Measurements from ENCODE around the gene TMEM44. TPM values are rescaled to one million over a fixed set of nuclear protein-coding genes. Genes with fewer than 3 reads are reported as not detected.

Gene TMEM44
- total and polyA plus RNA-seq, 12 donors, result 1.3 to 20.4 (median 7.3) TPM

DNA sequence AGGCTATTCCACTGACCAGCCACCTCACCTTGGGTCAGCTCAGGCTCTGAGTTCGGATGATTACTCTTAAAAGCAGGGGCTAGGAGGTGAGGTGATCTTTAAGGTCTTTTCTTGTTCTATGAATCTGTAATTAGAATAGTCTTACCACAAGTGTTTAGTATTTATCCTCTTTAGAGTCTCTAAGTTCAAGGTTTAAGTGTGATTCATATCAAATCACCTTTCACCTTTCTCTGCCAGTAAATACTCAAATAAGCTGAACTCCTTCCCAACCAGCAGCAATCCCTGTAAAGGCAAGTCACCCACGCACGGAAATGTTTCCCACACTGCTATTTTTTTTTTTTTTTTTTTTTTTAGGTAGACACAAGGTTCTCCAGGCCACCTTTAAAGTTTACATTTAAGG is 14.5 kb upstream of the TMEM44 start:
- H3K4me1 ChIP-seq (replicated peaks in 1 of 2), result no peaks in the 10 kb centered on the region
- no peak overlapping the region for H3K27ac ChIP-seq
- no peak for TF ChIP-seq POLR2A (IDR thresholded peaks at IDR 0.05)
- TF ChIP-seq, protein P1, sequence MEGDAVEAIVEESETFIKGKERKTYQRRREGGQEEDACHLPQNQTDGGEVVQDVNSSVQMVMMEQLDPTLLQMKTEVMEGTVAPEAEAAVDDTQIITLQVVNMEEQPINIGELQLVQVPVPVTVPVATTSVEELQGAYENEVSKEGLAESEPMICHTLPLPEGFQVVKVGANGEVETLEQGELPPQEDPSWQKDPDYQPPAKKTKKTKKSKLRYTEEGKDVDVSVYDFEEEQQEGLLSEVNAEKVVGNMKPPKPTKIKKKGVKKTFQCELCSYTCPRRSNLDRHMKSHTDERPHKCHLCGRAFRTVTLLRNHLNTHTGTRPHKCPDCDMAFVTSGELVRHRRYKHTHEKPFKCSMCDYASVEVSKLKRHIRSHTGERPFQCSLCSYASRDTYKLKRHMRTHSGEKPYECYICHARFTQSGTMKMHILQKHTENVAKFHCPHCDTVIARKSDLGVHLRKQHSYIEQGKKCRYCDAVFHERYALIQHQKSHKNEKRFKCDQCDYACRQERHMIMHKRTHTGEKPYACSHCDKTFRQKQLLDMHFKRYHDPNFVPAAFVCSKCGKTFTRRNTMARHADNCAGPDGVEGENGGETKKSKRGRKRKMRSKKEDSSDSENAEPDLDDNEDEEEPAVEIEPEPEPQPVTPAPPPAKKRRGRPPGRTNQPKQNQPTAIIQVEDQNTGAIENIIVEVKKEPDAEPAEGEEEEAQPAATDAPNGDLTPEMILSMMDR (IDR thresholded peaks at IDR 0.05), result no peak
- H3K9me3 ChIP-seq (replicated peaks in 1 of 3), result no peaks in the 10 kb centered on the region
- H3K27me3 ChIP-seq, result no peaks in the 10 kb centered on the region
- no peak overlapping the region for H3K4me3 ChIP-seq
- no peak for DNase-seq
- WGBS, 4 donors, result 51 to 62% (median 58%) methylated on average over 3 of the region's 3 CpGs
- intact Hi-C loops (cut with DNase I), result no loop called here
- peaks cover 0 to 73% of the 10 kb centered on the region in 2 donors for H3K36me3 ChIP-seq (replicated peaks in 1 of 2)

DNA sequence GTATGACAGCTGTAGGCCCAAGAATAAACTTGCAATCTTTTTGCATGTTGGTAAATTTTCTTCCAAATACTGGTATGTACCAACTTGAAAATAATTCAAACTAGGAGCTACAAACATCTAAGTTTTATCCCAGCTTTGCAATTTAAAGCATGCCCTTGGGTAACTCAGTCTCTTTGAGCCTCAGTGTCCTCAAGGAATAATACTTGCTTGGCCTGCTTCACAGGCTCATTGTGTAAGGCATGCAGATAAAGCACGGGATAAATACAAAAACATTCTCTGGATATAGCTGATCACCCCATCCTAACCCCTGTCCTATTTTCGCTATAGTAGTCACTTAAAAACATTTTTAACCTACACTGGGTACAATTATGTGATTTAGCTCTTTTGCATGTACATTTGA is 9.6 kb upstream of the TMEM44 start:
- intact Hi-C loops (cut with DNase I), result no loop called here
- Histone ChIP-seq H3K36me3 (replicated peaks in 1 of 2) (peaks cover 0 to 57% of the 10 kb centered on the region in 2 donors), H3K27ac (no peak overlapping the region), H3K4me3 (no peak overlapping the region), H3K9me3 (replicated peaks in 1 of 3) (no peaks in the 10 kb centered on the region), H3K4me1 (replicated peaks in 1 of 2) (no peaks in the 10 kb centered on the region), H3K27me3 (no peaks in the 10 kb centered on the region)
- TF ChIP-seq, protein P1 (IDR thresholded peaks at IDR 0.05), result no peak
- TF ChIP-seq POLR2A (IDR thresholded peaks at IDR 0.05), result no peak
- 84 to 95% (median 90%) methylated on average over 2 of the region's 2 CpGs for WGBS, 4 donors
- no peak for DNase-seq

DNA sequence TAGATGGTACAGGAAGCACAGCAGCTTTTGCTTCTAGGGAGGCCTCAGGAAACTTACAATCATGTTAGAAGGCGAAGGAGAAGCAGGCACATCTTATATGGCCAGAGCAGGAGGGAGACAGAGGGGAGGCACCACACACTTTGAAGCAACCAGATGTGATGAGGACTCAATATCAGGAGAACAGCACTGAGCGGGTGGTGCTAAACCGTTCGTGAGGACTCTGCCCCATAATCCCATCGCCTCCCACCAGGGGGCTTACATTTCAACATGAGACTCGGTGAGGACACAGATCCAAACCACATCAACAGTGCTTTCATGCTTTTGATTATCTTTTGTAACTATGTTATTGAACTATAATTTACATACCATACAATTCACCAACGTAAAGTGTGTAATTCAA is 7.6 kb upstream of the TMEM44 start:
- intact Hi-C loops (cut with DNase I), result no loop called here
- Histone ChIP-seq H3K36me3 (replicated peaks in 1 of 2) (peaks cover 0 to 50% of the 10 kb centered on the region in 2 donors), H3K27ac (peak overlapping the region in 2 of 5 donors; percentile 21 to 35), H3K4me3 (no peak overlapping the region), H3K4me1 (replicated peaks in 1 of 2) (no peaks in the 10 kb centered on the region), H3K9me3 (replicated peaks in 1 of 3) (no peaks in the 10 kb centered on the region), H3K27me3 (no peaks in the 10 kb centered on the region)
- WGBS, 4 donors, result 73 to 87% (median 82%) methylated on average over 7 of the region's 7 CpGs
- TF ChIP-seq, protein P1 (IDR thresholded peaks at IDR 0.05), result peak in 1 of 6 experiments; percentile 22
- no peak for TF ChIP-seq POLR2A (IDR thresholded peaks at IDR 0.05)
- peak in 2 of 7 donors; percentile 10 to 50 for DNase-seq

DNA sequence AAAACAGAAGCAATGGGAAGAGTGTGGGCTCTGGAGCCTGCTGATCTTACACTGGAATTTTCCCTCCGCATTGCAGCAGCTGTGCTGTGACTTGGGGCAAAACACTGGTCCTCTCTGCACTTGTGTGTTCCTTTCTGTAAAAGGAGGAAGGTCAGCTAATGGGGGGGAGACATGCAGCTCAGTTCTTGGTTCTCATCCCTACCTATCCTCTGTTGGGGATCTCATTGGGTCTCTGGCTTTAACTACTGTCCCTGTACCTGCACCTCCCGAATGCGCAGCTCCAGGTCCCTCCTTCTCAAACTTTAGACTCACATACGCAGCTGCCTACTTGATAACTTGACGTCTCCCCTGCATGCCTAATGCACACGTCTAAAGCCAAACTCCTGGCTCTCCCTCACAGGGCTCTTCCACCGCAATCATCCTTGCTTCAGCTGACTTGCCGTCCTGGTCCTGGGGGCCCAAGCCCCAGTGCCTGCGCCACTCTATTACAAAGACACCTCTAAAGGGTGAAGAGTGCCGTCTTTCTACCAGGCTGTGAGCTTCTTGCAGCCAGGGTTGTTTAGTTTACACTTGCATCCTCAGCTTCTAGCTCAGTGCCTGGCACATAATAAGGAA is 5.9 kb upstream of the TMEM44 start:
- Histone ChIP-seq H3K36me3 (replicated peaks in 1 of 2) (peaks cover 0 to 37% of the 10 kb centered on the region in 2 donors), H3K27ac (no peak overlapping the region), H3K4me1 (replicated peaks in 1 of 2) (no peaks in the 10 kb centered on the region), H3K27me3 (no peaks in the 10 kb centered on the region), H3K9me3 (replicated peaks in 1 of 3) (no peaks in the 10 kb centered on the region), H3K4me3 (no peak overlapping the region)
- peak in 2 of 7 donors; percentile 2 to 36 for DNase-seq
- intact Hi-C loops (cut with DNase I), result no loop called here
- 94 to 97% (median 96%) methylated on average over 10 of the region's 10 CpGs for WGBS, 4 donors
- no peak for TF ChIP-seq POLR2A (IDR thresholded peaks at IDR 0.05)
- TF ChIP-seq, protein P1 (IDR thresholded peaks at IDR 0.05), result no peak
